Adrenal gland (tissue), 12 donors: Measurements from ENCODE around the gene PIEZO1. TPM values are rescaled to one million over a fixed set of nuclear protein-coding genes. Genes with fewer than 3 reads are reported as not detected.

Experiments used
- DNase-seq, 7 donors: peaks; one replicate each; pipeline ENCODE4 v3.0.0-alpha.2; 2019 to 2020
- H3K27ac ChIP-seq, 5 donors: fragments of 200-600 bp; sonication (generic) in 4 of 5; 1 replicate in 3 of 5; 2 replicates in 2 of 5; pipeline versions ENCODE4 v1.5.1 to v1.8.0; 2016 to 2020; ENCODE audit warnings: mild to moderate bottlenecking in 1 of 5
- H3K27me3 ChIP-seq: fragments of 200-600 bp; 2 replicates; pipeline ENCODE4 v1.8.0; 2021
- H3K36me3 ChIP-seq, 2 donors: fragments of 200-600 bp; replicated peaks in 1 of 2; 1 replicate in 1 of 2; 2 replicates in 1 of 2; pipeline versions ENCODE4 v1.5.1 to v1.8.0; 2018 to 2022
- H3K4me1 ChIP-seq, 2 donors: fragments of 200-600 bp; replicated peaks in 1 of 2; 1 replicate in 1 of 2; 2 replicates in 1 of 2; pipeline versions ENCODE4 v1.5.1 to v1.8.0; 2018 to 2021
- H3K4me3 ChIP-seq, 4 donors: fragments of 200-600 bp; sonication (generic) in 3 of 4; one replicate each; pipeline ENCODE4 v1.5.1; 2016 to 2018
- H3K9me3 ChIP-seq, 3 donors: fragments of 200-600 bp; sonication (generic) in 1 of 3; replicated peaks in 1 of 3; 1 replicate in 2 of 3; 2 replicates in 1 of 3; pipeline versions ENCODE4 v1.5.1 to v1.8.0; 2016 to 2021
- POLR2A ChIP-seq, 2 donors: fragments of 450-650 bp; IDR thresholded peaks; one replicate each; pipeline ENCODE4 v1.6.1; 2017; ENCODE audit warnings: antibody characterized with exemption in 2 of 2, mild to moderate bottlenecking in 2 of 2, moderate library complexity in 1 of 2
- WGBS, 4 donors: extraction: QIAGEN DNeasy Blood & Tissue Kit in 2 of 4; methylation state at CpG; one replicate each; pipeline versions ENCODE4 v1.1.5 to v1.1.7; 2013 to 2017; 5-methylcytosine and 5-hydroxymethylcytosine counted together
- intact Hi-C, 2 donors: fragments of 100-400 bp; cut with DNase I; formaldehyde crosslinking; loops; one replicate each; pipeline versions ENCODE4 v1.14.1 to v1.15.0; 2022 to 2023
- polyA plus RNA-seq, 3 donors: library from polyadenylated mRNA; stranded (reverse); fragments of 200-250 nt in 2 of 3; fragments of 350-450 nt in 1 of 3; fragmentation: Illumina TruSeq in 1 of 3; extraction: RNeasy Lipid Tissue Mini Kit (QIAGEN cat#74804) in 1 of 3; gene quantifications; one replicate each; pipeline ENCODE4 v1.2.3, GENCODE V29; 2013 to 2014
- total RNA-seq, 9 donors: library from RNA; depleted of rRNA in 4 of 9; stranded (reverse); fragments of >200 nt in 4 of 9; fragments of 120-200 nt in 1 of 9; fragmentation: NEBNext Ultra II Directional in 1 of 9; extraction: Animal tissue kit (Norgen Biotek cat#: 25700) in 1 of 9; gene quantifications; one replicate each; pipeline versions ENCODE4 v1.1.0 to v1.2.4, GENCODE V29; 2013 to 2023
- TF ChIP-seq, protein P1 (sequence below), 6 experiments: fragments of 450-650 bp in 4 of 6; fragments of 200-600 bp in 2 of 6; sonication (generic) in 1 of 6; IDR thresholded peaks; 1 replicate in 5 of 6; 2 replicates in 1 of 6; pipeline versions ENCODE4 v1.5.1 to v1.8.0; 2016 to 2021; ENCODE audit warnings: antibody characterized with exemption in 6 of 6, mild to moderate bottlenecking in 2 of 6, moderate library complexity in 1 of 6
- donor health status: healthy with polysubstance abuse.
- donor health status: Bipolar disorder and iron deficiency.
- donor health status: DM: yes; HTN: yes; CAD: no.
- donor health status: DM: no; HTN: no; CAD: no.
- donor health status: DM: no; HTN: no; CAD: no.
- donor health status: DM: yes; HTN: yes; CAD: no.

The PIEZO1 gene
- total and polyA plus RNA-seq, 12 donors: 7.9 to 327 (median 92.4) TPM

DNA sequence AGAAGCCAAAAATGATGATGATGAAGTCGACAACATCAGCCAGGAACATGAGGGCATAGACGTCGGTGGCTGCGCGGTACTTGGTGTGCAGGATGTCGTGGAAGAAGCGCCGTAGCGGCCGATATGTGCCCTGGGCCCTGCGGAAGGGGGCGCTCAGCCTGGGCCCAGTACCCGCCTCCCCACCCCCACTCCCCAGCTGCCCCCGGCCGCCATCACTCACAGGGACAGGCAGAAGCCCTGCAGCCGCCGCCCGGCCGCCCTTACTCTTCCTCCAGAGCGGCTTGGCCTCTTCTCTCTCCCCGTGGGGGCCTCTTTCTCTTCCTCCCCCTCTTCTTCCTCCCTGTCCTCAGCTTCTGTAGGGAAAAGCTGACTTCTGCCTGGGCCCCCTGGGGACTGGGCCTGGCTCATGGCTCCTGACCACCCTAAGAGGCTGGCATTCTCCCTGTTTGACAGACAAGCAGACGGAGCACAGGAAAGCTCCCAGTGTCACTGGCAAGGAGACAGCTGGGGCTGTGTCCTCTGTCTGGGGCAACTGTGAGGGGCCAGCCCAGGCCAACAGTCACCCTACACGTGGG, 64.5 kb downstream of the PIEZO1 start:
- peaks cover 0 to 93% of the 10 kb centered on the region in 2 donors for H3K36me3 ChIP-seq
- TF ChIP-seq POLR2A (IDR thresholded peaks at IDR 0.05): no peak
- TF ChIP-seq, protein P1, sequence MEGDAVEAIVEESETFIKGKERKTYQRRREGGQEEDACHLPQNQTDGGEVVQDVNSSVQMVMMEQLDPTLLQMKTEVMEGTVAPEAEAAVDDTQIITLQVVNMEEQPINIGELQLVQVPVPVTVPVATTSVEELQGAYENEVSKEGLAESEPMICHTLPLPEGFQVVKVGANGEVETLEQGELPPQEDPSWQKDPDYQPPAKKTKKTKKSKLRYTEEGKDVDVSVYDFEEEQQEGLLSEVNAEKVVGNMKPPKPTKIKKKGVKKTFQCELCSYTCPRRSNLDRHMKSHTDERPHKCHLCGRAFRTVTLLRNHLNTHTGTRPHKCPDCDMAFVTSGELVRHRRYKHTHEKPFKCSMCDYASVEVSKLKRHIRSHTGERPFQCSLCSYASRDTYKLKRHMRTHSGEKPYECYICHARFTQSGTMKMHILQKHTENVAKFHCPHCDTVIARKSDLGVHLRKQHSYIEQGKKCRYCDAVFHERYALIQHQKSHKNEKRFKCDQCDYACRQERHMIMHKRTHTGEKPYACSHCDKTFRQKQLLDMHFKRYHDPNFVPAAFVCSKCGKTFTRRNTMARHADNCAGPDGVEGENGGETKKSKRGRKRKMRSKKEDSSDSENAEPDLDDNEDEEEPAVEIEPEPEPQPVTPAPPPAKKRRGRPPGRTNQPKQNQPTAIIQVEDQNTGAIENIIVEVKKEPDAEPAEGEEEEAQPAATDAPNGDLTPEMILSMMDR (IDR thresholded peaks at IDR 0.05): no peak
- no peaks in the 10 kb centered on the region for H3K4me1 ChIP-seq
- intact Hi-C loops: no loop called here
- H3K27me3 ChIP-seq: no peaks in the 10 kb centered on the region
- no peak overlapping the region for H3K27ac ChIP-seq
- DNase-seq: no peak
- 91 to 95% (median 94%) methylated on average over 19 to 23 of the region's 23 CpGs for WGBS, 4 donors
- H3K4me3 ChIP-seq: no peak overlapping the region
- no peaks in the 10 kb centered on the region for H3K9me3 ChIP-seq

DNA sequence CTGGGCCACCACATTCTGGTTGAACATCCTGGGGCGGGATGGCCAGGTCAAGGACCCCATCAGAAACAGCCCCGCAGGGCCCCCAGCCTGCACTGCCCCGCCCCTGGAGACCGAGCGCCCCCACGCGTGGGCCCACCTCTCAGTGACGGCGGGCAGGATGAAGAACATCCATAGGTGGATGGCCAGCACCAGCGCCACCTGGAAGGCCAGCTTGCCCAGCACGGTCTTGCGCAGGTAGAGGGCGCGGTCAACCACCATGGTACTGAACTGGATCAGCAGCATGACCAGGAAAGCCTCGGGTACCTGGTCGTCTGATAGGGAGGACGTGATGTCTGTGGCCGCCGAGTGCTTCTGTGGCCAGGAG, 65.1 kb downstream of the PIEZO1 start:
- no peak overlapping the region for H3K27ac ChIP-seq
- intact Hi-C loops: no loop called here
- WGBS, 4 donors: 88 to 97% (median 96%) methylated on average over 3 to 19 of the region's 19 CpGs

DNA sequence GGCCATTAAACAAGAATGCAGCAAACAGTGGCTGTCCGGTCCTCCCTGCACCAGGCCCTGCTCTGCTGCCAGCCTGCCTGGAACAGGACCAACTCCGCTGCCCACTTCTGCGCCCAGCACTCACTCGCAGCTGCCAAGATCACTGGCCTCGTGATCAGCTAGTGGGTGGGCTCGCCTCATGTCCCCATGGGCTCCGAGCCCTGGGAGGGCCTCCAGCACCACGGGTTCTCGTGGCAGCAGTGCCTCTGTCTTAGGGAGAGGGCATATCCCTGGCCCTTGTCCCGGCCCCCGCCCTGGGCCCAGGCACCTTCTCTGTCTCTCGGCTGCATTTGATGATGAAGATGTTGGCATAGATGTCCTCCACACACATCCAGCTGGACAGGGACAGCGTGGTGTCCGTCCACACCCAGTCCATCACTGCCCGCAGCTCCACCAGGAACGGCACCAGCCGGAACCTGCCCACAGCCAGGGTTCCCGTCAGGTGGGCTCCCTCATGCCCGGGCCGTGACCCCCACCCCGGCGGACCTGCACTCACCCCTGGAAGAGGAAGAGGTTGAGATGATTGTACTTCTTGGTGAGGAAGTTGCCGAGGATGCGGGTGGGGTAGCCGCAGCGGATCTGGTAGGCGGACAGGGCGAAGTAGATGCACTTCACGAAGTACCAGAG, 65.6 kb downstream of the PIEZO1 start:
- H3K4me3 ChIP-seq: no peak overlapping the region

More for the DNA sequence above, 65.1 kb downstream of the PIEZO1 start:
- Histone ChIP-seq H3K4me1 (no peaks in the 10 kb centered on the region), H3K27me3 (no peaks in the 10 kb centered on the region), H3K9me3 (no peaks in the 10 kb centered on the region), H3K4me3 (no peak overlapping the region), H3K36me3 (peaks cover 0 to 93% of the 10 kb centered on the region in 2 donors)
- no peak for TF ChIP-seq POLR2A (IDR thresholded peaks at IDR 0.05)
- TF ChIP-seq, protein P1 (IDR thresholded peaks at IDR 0.05): no peak
- DNase-seq: no peak

DNA sequence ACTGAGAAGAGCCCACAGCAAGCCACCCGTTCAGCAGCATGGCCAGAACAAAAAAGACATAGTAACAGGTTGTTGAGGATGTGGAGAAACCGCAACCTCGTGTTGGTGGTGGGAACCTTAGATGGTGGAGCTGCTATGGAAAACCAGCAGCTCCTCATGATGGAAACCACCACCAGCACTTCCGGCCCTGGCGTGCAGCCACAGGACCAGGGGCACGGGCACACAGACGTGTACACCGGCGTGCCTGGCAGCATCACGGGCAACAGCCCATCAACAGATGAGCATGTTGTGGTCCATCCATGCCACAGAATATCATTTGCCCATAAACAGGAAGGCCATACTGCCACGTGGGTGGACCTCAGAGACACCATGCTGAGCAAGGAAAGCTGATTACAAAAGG, 66.8 kb downstream of the PIEZO1 start:
- no peak overlapping the region for H3K27ac ChIP-seq
- TF ChIP-seq POLR2A (IDR thresholded peaks at IDR 0.05): no peak
- TF ChIP-seq, protein P1 (IDR thresholded peaks at IDR 0.05): no peak
- DNase-seq: no peak
- H3K4me1 ChIP-seq: no peaks in the 10 kb centered on the region
- no peaks in the 10 kb centered on the region for H3K9me3 ChIP-seq
- WGBS, 4 donors: 92 to 95% (median 94%) methylated on average over 10 to 11 of the region's 11 CpGs
- intact Hi-C loops: no loop called here
- no peaks in the 10 kb centered on the region for H3K27me3 ChIP-seq
- H3K4me3 ChIP-seq: no peak overlapping the region
- H3K36me3 ChIP-seq: peaks cover 0 to 94% of the 10 kb centered on the region in 2 donors

More for the DNA sequence above, 65.6 kb downstream of the PIEZO1 start:
- no peaks in the 10 kb centered on the region for H3K27me3 ChIP-seq
- TF ChIP-seq, protein P1 (IDR thresholded peaks at IDR 0.05): no peak
- no peak for TF ChIP-seq POLR2A (IDR thresholded peaks at IDR 0.05)
- H3K4me1 ChIP-seq: no peaks in the 10 kb centered on the region
- WGBS, 4 donors: 84 to 96% (median 92%) methylated on average over 19 to 29 of the region's 29 CpGs
- H3K36me3 ChIP-seq: peaks cover 0 to 93% of the 10 kb centered on the region in 2 donors
- intact Hi-C loops: no loop called here
- no peak for DNase-seq
- no peak overlapping the region for H3K27ac ChIP-seq
- no peaks in the 10 kb centered on the region for H3K9me3 ChIP-seq
